Astrocyte (in vitro differentiated cells and primary cell): ENCODE data around the gene POLR2J.
"Not testable (repeated sequence)": the region's sequence is repeated elsewhere in the genome, so short reads cannot be mapped to it uniquely, and the experiment has no call there.

Experiments used
- CTCF ChIP-seq: IDR thresholded peaks from 2 replicates; pipeline ENCODE4 v1.5.1; 2011; ENCODE audit warnings: low read depth, mild to moderate bottlenecking, inconsistent platforms, low read length, moderate library complexity; ENCODE audit not compliant: insufficient read depth
- EZH2 ChIP-seq: IDR thresholded peaks from 2 replicates; pipeline ENCODE4 v1.6.1; 2012; ENCODE audit warnings: mild to moderate bottlenecking, low read length, inconsistent platforms; ENCODE audit not compliant: insufficient read depth

GRCh38 chr7:102507410-102508088 lies 28.8 kb upstream of the POLR2J start:
- not testable (repeated sequence) for TF ChIP-seq CTCF, EZH2
